BLaER1 treated with 17β-estradiol and CSF1 and Interleukin-3, amounts not matched to agents 10 nM and 100 nM (cell line): ENCODE results near the gene PLEKHA7.

Source experiments
- H3K27ac ChIP-seq, 11 experiments: shearing (Covaris generic); formaldehyde crosslinking; 2 replicates each; pipeline ENCODE4 v1.8.1; 2022
- H3K27me3 ChIP-seq, 11 experiments: shearing (Covaris generic); formaldehyde crosslinking; 2 replicates each; pipeline ENCODE4 v1.8.1; 2022
- H3K36me3 ChIP-seq, 11 experiments: shearing (Covaris generic); formaldehyde crosslinking; 2 replicates each; pipeline ENCODE4 v1.8.1; 2022
- H3K4me1 ChIP-seq, 10 experiments: shearing (Covaris generic); formaldehyde crosslinking; 2 replicates each; pipeline ENCODE4 v1.8.1; 2022
- H3K4me2 ChIP-seq, 11 experiments: shearing (Covaris generic); formaldehyde crosslinking; 2 replicates each; pipeline ENCODE4 v1.8.1; 2022
- H3K4me3 ChIP-seq, 10 experiments: shearing (Covaris generic); formaldehyde crosslinking; 2 replicates each; pipeline ENCODE4 v1.8.1; 2022
- H3K9ac ChIP-seq, 11 experiments: shearing (Covaris generic); formaldehyde crosslinking; 2 replicates each; pipeline ENCODE4 v1.8.1; 2022
- H3K9me3 ChIP-seq, 11 experiments: shearing (Covaris generic); formaldehyde crosslinking; replicated peaks in 1 of 11; 2 replicates each; pipeline ENCODE4 v1.8.1; 2022
- H4K20me1 ChIP-seq, 11 experiments: shearing (Covaris generic); formaldehyde crosslinking; 2 replicates each; pipeline ENCODE4 v1.8.1; 2022
- Cebpa-rat ChIP-seq, 11 experiments: shearing (Covaris generic); IDR thresholded peaks; 2 replicates each; pipeline ENCODE4 v1.8.1; 2022

Gene PLEKHA7

GRCh38 chr11:16789063-16789420 is 225.2 kb downstream of the PLEKHA7 start:
- Histone ChIP-seq H3K27ac (no peak overlapping the region; a peak in 1 of 22 replicates), H4K20me1 (0 out of 22 replicates have a peak, but pooled peaks cover 0 to 4% (median 0%) of the 10 kb centered on the region in 11 experiments)

GRCh38 chr11:16788141-16789062 is 225.8 kb downstream of the PLEKHA7 start:
- no peaks in the 10 kb centered on the region for H3K36me3 ChIP-seq
- no peaks in the 10 kb centered on the region for H3K9me3 ChIP-seq
- no peak overlapping the region for H3K4me3 ChIP-seq
- 0 out of 22 replicates have a peak overlapping the region, but pooled peaks of 1 of the 11 experiments have one; percentile 37 for H3K9ac ChIP-seq
- no peaks in the 10 kb centered on the region for H3K27me3 ChIP-seq
- 0 out of 22 replicates have a peak, but pooled peaks cover 0 to 4% (median 0%) of the 10 kb centered on the region in 11 experiments for H4K20me1 ChIP-seq
- H3K4me1 ChIP-seq: peaks cover 29 to 67% (median 45%) of the 10 kb centered on the region in 10 experiments
- TF ChIP-seq Cebpa-rat (IDR thresholded peaks at IDR 0.05): no peak
- H3K4me2 ChIP-seq: peak overlapping the region in 3 of 11 experiments; percentile 82 to 93 (median 84); a peak in 4 of 22 replicates
- no peak overlapping the region for H3K27ac ChIP-seq

More at GRCh38 chr11:16789063-16789420, 225.2 kb downstream of the PLEKHA7 start:
- H3K9me3 ChIP-seq: no peaks in the 10 kb centered on the region
- H3K4me1 ChIP-seq: peaks cover 29 to 69% (median 51%) of the 10 kb centered on the region in 10 experiments
- H3K4me2 ChIP-seq: peak overlapping the region in 5 of 11 experiments; percentile 82 to 93 (median 84); a peak in 7 of 22 replicates
- H3K9ac ChIP-seq: peak overlapping the region in 1 of 11 experiments; percentile 37; a peak in 1 of 22 replicates
- no peaks in the 10 kb centered on the region for H3K27me3 ChIP-seq
- H3K4me3 ChIP-seq: no peak overlapping the region
- no peak for TF ChIP-seq Cebpa-rat (IDR thresholded peaks at IDR 0.05)
- H3K36me3 ChIP-seq: no peaks in the 10 kb centered on the region

- Histone ChIP-seq H4K20me1 (peaks cover 0 to 4% (median 0%) of the 10 kb centered on the region in 11 experiments; a peak in 1 of 22 replicates), H3K4me3 (no peak overlapping the region), H3K27ac (no peak overlapping the region), H3K4me2 (no peak overlapping the region), H3K9ac (no peak overlapping the region), H3K4me1 (peaks cover 23 to 55% (median 33%) of the 10 kb centered on the region in 10 experiments), H3K36me3 (no peaks in the 10 kb centered on the region), H3K9me3 (no peaks in the 10 kb centered on the region), H3K27me3 (no peaks in the 10 kb centered on the region)
- TF ChIP-seq Cebpa-rat (IDR thresholded peaks at IDR 0.05): no peak
Observed at GRCh38 chr11:16787035-16787742, 227.0 kb downstream of the PLEKHA7 start.

- no peak for TF ChIP-seq Cebpa-rat (IDR thresholded peaks at IDR 0.05)
- Histone ChIP-seq H3K4me2 (no peak overlapping the region), H3K27me3 (no peaks in the 10 kb centered on the region), H3K4me3 (no peak overlapping the region), H4K20me1 (peaks cover 0 to 4% (median 0%) of the 10 kb centered on the region in 11 experiments; a peak in 1 of 22 replicates), H3K27ac (no peak overlapping the region), H3K9ac (peak overlapping the region in 1 of 11 experiments; percentile 13; a peak in 1 of 22 replicates), H3K9me3 (no peaks in the 10 kb centered on the region), H3K4me1 (peaks cover 15 to 44% (median 23%) of the 10 kb centered on the region in 10 experiments), H3K36me3 (no peaks in the 10 kb centered on the region)
Observed at GRCh38 chr11:16786131-16786530, 228.1 kb downstream of the PLEKHA7 start.

GRCh38 chr11:16785520-16786128 is 228.6 kb downstream of the PLEKHA7 start:
- no peak overlapping the region for H3K27ac ChIP-seq
- H3K9me3 ChIP-seq: no peaks in the 10 kb centered on the region
- no peak overlapping the region for H3K4me2 ChIP-seq
- H3K4me3 ChIP-seq: no peak overlapping the region
- no peaks in the 10 kb centered on the region for H3K27me3 ChIP-seq
- TF ChIP-seq Cebpa-rat (IDR thresholded peaks at IDR 0.05): no peak
- no peaks in the 10 kb centered on the region for H3K36me3 ChIP-seq
- H3K9ac ChIP-seq: no peak overlapping the region; a peak in 1 of 22 replicates
- peaks cover 13 to 39% (median 18%) of the 10 kb centered on the region in 10 experiments for H3K4me1 ChIP-seq
- peaks cover 0 to 4% (median 0%) of the 10 kb centered on the region in 11 experiments; a peak in 1 of 22 replicates for H4K20me1 ChIP-seq

GRCh38 chr11:16784666-16785065 is 229.5 kb downstream of the PLEKHA7 start:
- no peak overlapping the region for H3K4me3 ChIP-seq
- TF ChIP-seq Cebpa-rat (IDR thresholded peaks at IDR 0.05): no peak
- H3K9ac ChIP-seq: no peak overlapping the region; a peak in 2 of 22 replicates
- H3K36me3 ChIP-seq: no peaks in the 10 kb centered on the region
- H3K9me3 ChIP-seq: no peaks in the 10 kb centered on the region
- H4K20me1 ChIP-seq: peaks cover 0 to 4% (median 0%) of the 10 kb centered on the region in 11 experiments; a peak in 1 of 22 replicates
- H3K27me3 ChIP-seq: no peaks in the 10 kb centered on the region
- peak overlapping the region in 2 of 11 experiments; percentile 38 to 52; a peak in 4 of 22 replicates for H3K4me2 ChIP-seq
- H3K4me1 ChIP-seq: peaks cover 6 to 37% (median 10%) of the 10 kb centered on the region in 10 experiments; a peak in 15 of 20 replicates
- no peak overlapping the region for H3K27ac ChIP-seq

GRCh38 chr11:16784097-16784496 is 230.1 kb downstream of the PLEKHA7 start:
- Histone ChIP-seq H3K9ac (no peak overlapping the region; a peak in 2 of 22 replicates), H3K36me3 (no peaks in the 10 kb centered on the region), H3K4me3 (no peak overlapping the region), H3K4me2 (peak overlapping the region in 2 of 11 experiments; percentile 38 to 52; a peak in 4 of 22 replicates), H3K27ac (no peak overlapping the region), H4K20me1 (no peaks in the 10 kb centered on the region; a peak in 1 of 22 replicates), H3K27me3 (no peaks in the 10 kb centered on the region), H3K9me3 (no peaks in the 10 kb centered on the region), H3K4me1 (peaks cover 6 to 37% (median 10%) of the 10 kb centered on the region in 10 experiments; a peak in 14 of 20 replicates)
- TF ChIP-seq Cebpa-rat (IDR thresholded peaks at IDR 0.05): no peak

- no peaks in the 10 kb centered on the region for H3K9me3 ChIP-seq
- no peak overlapping the region for H3K9ac ChIP-seq
- no peak overlapping the region for H3K4me3 ChIP-seq
- TF ChIP-seq Cebpa-rat (IDR thresholded peaks at IDR 0.05): no peak
- H4K20me1 ChIP-seq: no peaks in the 10 kb centered on the region; a peak in 1 of 22 replicates
- no peaks in the 10 kb centered on the region for H3K36me3 ChIP-seq
- H3K27ac ChIP-seq: no peak overlapping the region
- peaks cover 4 to 34% (median 10%) of the 10 kb centered on the region in 10 experiments; a peak in 12 of 20 replicates for H3K4me1 ChIP-seq
- no peak overlapping the region for H3K4me2 ChIP-seq
- no peaks in the 10 kb centered on the region for H3K27me3 ChIP-seq
Observed at GRCh38 chr11:16783321-16783801, 230.9 kb downstream of the PLEKHA7 start.
